IPS DF 6.9 (cell line): ENCODE measurements around the gene DYNC1LI1.
"Not testable (repeated sequence)": the region's sequence is repeated elsewhere in the genome, so short reads cannot be mapped to it uniquely, and the experiment has no call there.

ENCODE experiments used
- DNase-seq: peaks from one replicate; pipeline ENCODE4 v3.0.0-alpha.2; 2013; ENCODE audit warnings: low read depth, low spot score
- H3K27ac ChIP-seq: one replicate; pipeline ENCODE4 v1.5.1; 2013; ENCODE audit warnings: low read length, control low read depth
- H3K27me3 ChIP-seq: 2 replicates; pipeline ENCODE4 v1.6.1; 2013; ENCODE audit warnings: mild to moderate bottlenecking, low read length; ENCODE audit not compliant: control insufficient read depth, insufficient read depth
- H3K36me3 ChIP-seq: 2 replicates; pipeline ENCODE4 v1.6.1; 2013; ENCODE audit warnings: low read length; ENCODE audit not compliant: control insufficient read depth, insufficient read depth
- H3K4me1 ChIP-seq: 2 replicates; pipeline ENCODE4 v1.6.1; 2013; ENCODE audit warnings: low read length; ENCODE audit not compliant: control insufficient read depth, insufficient read depth
- H3K4me3 ChIP-seq: 2 replicates; pipeline ENCODE4 v1.5.1; 2013; ENCODE audit warnings: mild to moderate bottlenecking, low read length
- H3K9me3 ChIP-seq: 2 replicates; pipeline ENCODE4 v1.6.1; 2013; ENCODE audit warnings: low read length, inconsistent platforms; ENCODE audit not compliant: control insufficient read depth, insufficient read depth
- WGBS: extraction: QIAGEN DNeasy Blood & Tissue Kit; methylation state at CpG from one replicate; pipeline ENCODE4 v1.1.7; 2013; ENCODE audit warnings: mixed read lengths, missing lambda C conversion rate; ENCODE audit not compliant: insufficient read length, insufficient coverage; 5-methylcytosine and 5-hydroxymethylcytosine counted together

Gene DYNC1LI1

GRCh38 chr3:32584660-32585059, 14.0 kb upstream of the DYNC1LI1 start:
- Histone ChIP-seq H3K4me1 (no peaks in the 10 kb centered on the region), H3K27ac (no peak overlapping the region), H3K36me3 (no peaks in the 10 kb centered on the region), H3K4me3 (no peak overlapping the region), H3K27me3 (no peaks in the 10 kb centered on the region), H3K9me3 (no peaks in the 10 kb centered on the region)
- no peak for DNase-seq
- no CpG with 5 or more reads among the region's 1 CpG for WGBS

- Histone ChIP-seq H3K4me3 (no peak overlapping the region), H3K4me1 (no peaks in the 10 kb centered on the region), H3K27me3 (no peaks in the 10 kb centered on the region), H3K27ac (no peak overlapping the region), H3K9me3 (no peaks in the 10 kb centered on the region), H3K36me3 (no peaks in the 10 kb centered on the region)
- WGBS = no CpG with 5 or more reads among the region's 3 CpGs
- no peak for DNase-seq
These were observed 13.1 kb upstream of the DYNC1LI1 start for GRCh38 chr3:32583708-32584107.

GRCh38 chr3:32578669-32579068, 8.0 kb upstream of the DYNC1LI1 start:
- not testable (repeated sequence) for H3K27me3 ChIP-seq, H3K4me1 ChIP-seq, H3K36me3 ChIP-seq, H3K4me3 ChIP-seq, H3K9me3 ChIP-seq, DNase-seq, H3K27ac ChIP-seq
- no CpG with 5 or more reads among the region's 31 CpGs for WGBS

- Histone ChIP-seq H3K36me3 (no peaks in the 10 kb centered on the region), H3K27me3 (no peaks in the 10 kb centered on the region), H3K4me1 (no peaks in the 10 kb centered on the region), H3K27ac (no peak overlapping the region), H3K9me3 (no peaks in the 10 kb centered on the region), H3K4me3 (no peak overlapping the region)
- no peak for DNase-seq
- WGBS = no CpG with 5 or more reads among the region's 9 CpGs
These were observed 7.2 kb upstream of the DYNC1LI1 start for GRCh38 chr3:32577581-32578556.

GRCh38 chr3:32577174-32577573, 6.5 kb upstream of the DYNC1LI1 start:
- H3K4me1 ChIP-seq = no peaks in the 10 kb centered on the region
- H3K36me3 ChIP-seq = no peaks in the 10 kb centered on the region
- H3K9me3 ChIP-seq = no peaks in the 10 kb centered on the region
- DNase-seq = no peak
- no peaks in the 10 kb centered on the region for H3K27me3 ChIP-seq
- no peak overlapping the region for H3K27ac ChIP-seq
- H3K4me3 ChIP-seq = no peak overlapping the region
- WGBS = no CpG with 5 or more reads among the region's 2 CpGs

GRCh38 chr3:32575451-32576113, 4.9 kb upstream of the DYNC1LI1 start:
- Histone ChIP-seq H3K4me1 (no peaks in the 10 kb centered on the region), H3K4me3 (no peak overlapping the region), H3K36me3 (no peaks in the 10 kb centered on the region), H3K27me3 (no peaks in the 10 kb centered on the region), H3K9me3 (no peaks in the 10 kb centered on the region), H3K27ac (no peak overlapping the region)
- DNase-seq = no peak
- WGBS = 100% methylated on average over 1 of the region's 2 CpGs

- DNase-seq = no peak
- WGBS = no CpG with 5 or more reads among the region's 14 CpGs
- H3K27ac ChIP-seq = no peak overlapping the region
These were observed 481 bp upstream of the DYNC1LI1 start for GRCh38 chr3:32571192-32571485.

GRCh38 chr3:32569540-32570420, 878 bp downstream of the DYNC1LI1 start:
- Histone ChIP-seq H3K9me3 (no peaks in the 10 kb centered on the region), H3K27ac (no peak overlapping the region), H3K4me1 (no peaks in the 10 kb centered on the region), H3K4me3 (peak overlapping the region; percentile 90), H3K27me3 (no peaks in the 10 kb centered on the region), H3K36me3 (no peaks in the 10 kb centered on the region)
- WGBS = no CpG with 5 or more reads among the region's 40 CpGs
- peak; percentile 39 for DNase-seq

More at GRCh38 chr3:32571192-32571485, 481 bp upstream of the DYNC1LI1 start:
- Histone ChIP-seq H3K36me3 (no peaks in the 10 kb centered on the region), H3K27me3 (no peaks in the 10 kb centered on the region), H3K9me3 (no peaks in the 10 kb centered on the region), H3K4me1 (no peaks in the 10 kb centered on the region), H3K4me3 (peak overlapping the region; percentile 90; the same call in 1 of the 2 replicates)

- DNase-seq = no peak
- no CpG with 5 or more reads among the region's 2 CpGs for WGBS
- H3K27ac ChIP-seq = no peak overlapping the region
- H3K27me3 ChIP-seq = no peaks in the 10 kb centered on the region
- no peaks in the 10 kb centered on the region for H3K9me3 ChIP-seq
- no peaks in the 10 kb centered on the region for H3K36me3 ChIP-seq
- no peak overlapping the region for H3K4me3 ChIP-seq
- H3K4me1 ChIP-seq = no peaks in the 10 kb centered on the region
These were observed 1.7 kb downstream of the DYNC1LI1 start for GRCh38 chr3:32568953-32569352.

- H3K4me1 ChIP-seq = no peaks in the 10 kb centered on the region
- H3K9me3 ChIP-seq = no peaks in the 10 kb centered on the region
- no peak for DNase-seq
- no peak overlapping the region for H3K27ac ChIP-seq
- no CpG with 5 or more reads among the region's 1 CpG for WGBS
- no peaks in the 10 kb centered on the region for H3K27me3 ChIP-seq
- H3K36me3 ChIP-seq = no peaks in the 10 kb centered on the region
- no peak overlapping the region for H3K4me3 ChIP-seq
These were observed 6.5 kb downstream of the DYNC1LI1 start for GRCh38 chr3:32564195-32564594.
